ENCODE measurements around the gene CHN1.

DNA sequence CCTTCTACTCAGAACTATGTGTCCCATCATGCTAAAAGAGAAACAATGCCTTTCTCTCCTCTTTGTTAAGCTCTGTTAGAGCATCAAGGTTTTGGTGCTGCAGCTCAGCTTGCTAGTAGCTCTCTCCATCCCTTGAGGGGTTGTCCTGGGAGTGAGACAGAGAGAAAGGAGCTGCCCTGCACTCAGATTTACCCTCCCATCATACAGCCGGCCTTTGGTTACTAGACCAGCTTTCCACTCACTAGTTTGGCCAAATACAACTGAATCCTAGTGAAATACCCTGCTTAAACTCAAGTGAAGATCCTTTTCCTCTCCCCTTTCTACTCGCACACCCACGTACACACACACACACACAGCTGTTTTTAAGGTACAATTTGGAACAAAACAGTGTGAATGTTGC lies 2.3 kb upstream of the CHN1 start:
- TF ChIP-seq, protein P1, sequence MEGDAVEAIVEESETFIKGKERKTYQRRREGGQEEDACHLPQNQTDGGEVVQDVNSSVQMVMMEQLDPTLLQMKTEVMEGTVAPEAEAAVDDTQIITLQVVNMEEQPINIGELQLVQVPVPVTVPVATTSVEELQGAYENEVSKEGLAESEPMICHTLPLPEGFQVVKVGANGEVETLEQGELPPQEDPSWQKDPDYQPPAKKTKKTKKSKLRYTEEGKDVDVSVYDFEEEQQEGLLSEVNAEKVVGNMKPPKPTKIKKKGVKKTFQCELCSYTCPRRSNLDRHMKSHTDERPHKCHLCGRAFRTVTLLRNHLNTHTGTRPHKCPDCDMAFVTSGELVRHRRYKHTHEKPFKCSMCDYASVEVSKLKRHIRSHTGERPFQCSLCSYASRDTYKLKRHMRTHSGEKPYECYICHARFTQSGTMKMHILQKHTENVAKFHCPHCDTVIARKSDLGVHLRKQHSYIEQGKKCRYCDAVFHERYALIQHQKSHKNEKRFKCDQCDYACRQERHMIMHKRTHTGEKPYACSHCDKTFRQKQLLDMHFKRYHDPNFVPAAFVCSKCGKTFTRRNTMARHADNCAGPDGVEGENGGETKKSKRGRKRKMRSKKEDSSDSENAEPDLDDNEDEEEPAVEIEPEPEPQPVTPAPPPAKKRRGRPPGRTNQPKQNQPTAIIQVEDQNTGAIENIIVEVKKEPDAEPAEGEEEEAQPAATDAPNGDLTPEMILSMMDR (optimal IDR thresholded peaks at IDR 0.05 in 1 of 3, IDR thresholded peaks at IDR 0.05 in 1 of 3, conservative IDR thresholded peaks at IDR 0.05 in 1 of 3; ENCODE audit: extremely low read depth in 1 of 3, insufficient read depth in 2 of 3, low read length in 3 of 3) = no peak
- TF ChIP-seq EZH2 (IDR thresholded peaks at IDR 0.05; ENCODE audit: low read length) = no peak
